Measurements from ENCODE around the gene PAK1IP1.
"Not testable (repeated sequence)": the region's sequence is repeated elsewhere in the genome, so short reads cannot be mapped to it uniquely, and the experiment has no call there.

Gene PAK1IP1

GRCh38 chr6:10692965-10693538 is 1.7 kb upstream of the PAK1IP1 start:
- DNase-seq (ENCODE audit: low read depth): no peak

DNA sequence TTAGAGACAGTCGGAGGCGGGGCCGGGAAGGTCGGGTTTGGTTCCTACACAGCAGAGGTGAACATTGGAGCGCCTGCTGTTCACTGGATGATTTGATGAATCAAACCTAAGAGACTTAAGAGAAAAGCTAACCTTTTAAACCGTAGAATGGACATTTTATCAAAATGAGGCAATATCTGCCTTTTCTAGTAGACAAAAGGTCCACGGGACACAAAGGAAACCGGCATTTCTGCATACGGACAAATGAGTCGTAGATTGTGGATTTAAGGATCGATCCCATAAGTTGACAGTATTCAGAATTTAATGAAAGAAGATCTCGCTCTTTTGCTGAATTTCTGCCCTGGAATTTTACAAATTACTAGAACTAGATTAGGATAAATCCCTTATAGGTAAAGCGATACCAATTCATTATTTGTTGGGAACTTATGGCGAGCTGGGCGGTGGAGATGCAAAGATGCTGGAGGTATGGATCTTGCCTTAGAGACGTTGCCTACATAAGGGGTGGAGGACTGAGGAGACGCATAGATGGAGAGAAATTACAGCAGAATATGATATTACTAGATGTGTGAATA is 400 bp downstream of the PAK1IP1 start:
- DNase-seq (ENCODE audit: low read depth): no peak

DNA sequence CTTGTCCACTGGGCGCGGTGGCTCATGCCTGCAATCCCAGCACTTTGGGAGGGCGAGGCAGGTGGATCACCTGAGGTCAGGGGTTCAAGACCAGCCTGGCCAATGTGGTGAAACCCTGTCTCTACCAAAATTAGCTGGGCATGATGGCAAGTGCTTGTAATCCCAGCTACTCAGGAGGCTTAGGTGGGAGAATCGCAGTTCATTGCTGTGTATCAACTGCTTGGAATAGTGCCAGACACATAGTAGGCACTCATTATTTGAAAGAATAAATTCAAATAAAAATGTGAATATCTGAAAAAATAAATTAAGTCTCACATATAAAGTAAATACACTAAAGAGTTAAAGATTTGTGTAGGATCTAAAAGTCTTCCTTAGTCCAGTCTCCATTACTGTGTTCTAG is 1.9 kb downstream of the PAK1IP1 start:
- DNase-seq (ENCODE audit: low read depth): no peak

DNA sequence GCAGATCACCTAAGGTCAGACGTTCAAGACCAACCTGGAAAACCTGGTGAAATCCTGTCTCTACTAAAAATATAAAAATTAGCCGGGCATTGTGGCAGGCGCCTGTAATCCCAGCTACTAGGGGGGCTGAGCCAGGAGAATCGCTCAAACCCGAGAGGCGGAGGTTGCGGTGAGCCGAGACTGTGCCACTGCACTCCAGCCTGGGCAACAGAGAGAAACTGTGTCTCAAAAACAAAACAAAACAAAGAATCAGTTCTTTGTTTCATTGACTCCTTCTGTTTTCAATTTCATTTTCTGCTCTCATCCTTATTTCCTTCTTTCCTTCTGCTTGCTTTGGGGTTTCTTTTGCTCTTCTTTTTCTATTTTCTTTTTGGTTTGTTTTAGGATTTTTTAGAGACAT is 19.2 kb downstream of the PAK1IP1 start:
- DNase-seq (ENCODE audit: low read depth): no peak

- DNase-seq (ENCODE audit: low read depth): no peak
Observed at GRCh38 chr6:10719296-10719963, 24.7 kb downstream of the PAK1IP1 start.

DNA sequence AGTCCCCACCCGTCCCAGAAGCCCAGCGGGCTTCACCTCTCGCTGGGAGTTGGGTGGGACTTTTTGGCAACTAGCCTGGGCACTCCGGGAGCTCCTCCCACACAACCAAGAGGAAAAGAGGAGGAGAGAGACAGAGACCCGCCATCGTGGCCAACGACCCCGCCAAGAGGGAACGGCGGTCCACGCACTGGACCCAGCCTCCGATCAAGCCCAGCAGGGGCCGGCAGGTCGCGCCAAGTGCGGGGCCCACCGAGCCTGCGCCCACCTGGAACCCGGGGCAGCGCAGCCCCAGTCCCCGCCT is 25.1 kb downstream of the PAK1IP1 start:
- no peak for DNase-seq (ENCODE audit: low read depth)

GRCh38 chr6:10720265-10720959 is 25.6 kb downstream of the PAK1IP1 start:
- DNase-seq (ENCODE audit: low read depth): peak; percentile 42

DNA sequence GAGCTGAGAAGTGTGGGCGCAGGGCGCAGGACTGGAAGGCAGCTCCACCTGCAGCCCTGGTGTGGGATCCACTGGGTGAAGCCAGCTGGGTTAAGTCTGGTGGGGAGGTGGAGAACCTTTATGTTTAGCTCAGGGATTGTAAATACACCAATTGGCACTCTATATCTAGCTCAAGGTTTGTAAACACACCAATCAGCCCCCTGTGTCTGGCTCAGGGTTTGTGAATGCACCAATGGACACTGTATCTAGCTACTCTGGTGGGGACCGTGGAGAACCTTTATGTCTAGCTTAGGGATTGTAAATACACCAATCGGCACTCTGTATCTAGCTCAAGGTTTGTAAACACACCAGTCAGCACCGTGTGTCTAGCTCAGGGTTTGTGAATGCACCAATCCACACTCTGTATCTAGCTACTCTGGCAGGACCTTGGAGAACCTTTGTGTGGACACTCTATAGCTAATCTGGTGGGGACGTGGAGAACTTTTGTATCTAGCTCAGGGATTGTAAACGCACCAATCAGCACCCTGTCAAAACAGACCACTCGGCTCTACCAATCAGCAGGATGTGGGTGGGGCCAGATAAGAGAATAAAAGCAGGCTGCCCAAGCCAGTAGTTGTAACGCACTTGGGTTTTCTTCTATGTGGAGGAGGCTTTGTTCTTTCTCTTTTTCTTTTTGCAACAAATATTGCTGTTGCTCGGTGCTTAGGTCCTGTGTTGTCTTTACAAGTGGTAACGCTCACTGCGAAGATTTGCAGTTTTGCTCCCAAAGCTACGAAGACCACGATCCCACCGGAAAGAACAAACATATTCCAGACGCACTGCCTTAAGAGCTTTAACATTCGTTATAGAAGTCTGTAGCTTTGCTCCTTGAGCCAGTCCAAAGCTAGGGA is 26.4 kb downstream of the PAK1IP1 start:
- DNase-seq (ENCODE audit: low read depth): not testable (repeated sequence)

GRCh38 chr6:10721850-10722569 is 27.2 kb downstream of the PAK1IP1 start:
- no peak for DNase-seq (ENCODE audit: low read depth)

- DNase-seq (ENCODE audit: low read depth): no peak
Observed at GRCh38 chr6:10722570-10722819, 27.7 kb downstream of the PAK1IP1 start.

- DNase-seq (ENCODE audit: low read depth): peak; percentile 65
Observed at GRCh38 chr6:10722820-10723566, 28.2 kb downstream of the PAK1IP1 start, which contains the start of gene TMEM14C. Gene TMEM14C, plus strand, starts transcription at chr6:10723070. Its CDS starts 1,544 bp downstream, at chr6:10724614.

GRCh38 chr6:10723567-10723881 is 28.8 kb downstream of the PAK1IP1 start:
- DNase-seq (ENCODE audit: low read depth): no peak

DNA sequence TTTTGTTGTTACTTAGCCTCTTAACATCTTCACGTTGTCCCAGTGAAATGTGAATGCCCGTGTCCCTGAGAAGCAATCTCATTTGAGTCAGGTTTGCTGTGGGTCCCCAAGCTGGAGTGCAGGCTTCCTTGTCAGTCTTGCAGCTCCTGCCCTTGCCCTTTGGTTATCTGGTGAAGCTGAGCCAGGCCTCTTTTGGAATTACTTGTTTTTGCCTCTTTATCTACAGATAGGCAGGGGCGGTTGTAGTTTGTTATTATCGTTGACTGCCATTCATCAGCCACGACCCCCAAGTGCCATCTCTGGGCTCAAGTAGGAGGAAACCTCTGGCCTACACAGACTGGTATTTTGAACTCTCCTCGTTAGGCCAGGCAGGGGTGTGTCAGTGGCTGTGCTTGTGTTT is 30.3 kb downstream of the PAK1IP1 start:
- no peak for DNase-seq (ENCODE audit: low read depth)

DNA sequence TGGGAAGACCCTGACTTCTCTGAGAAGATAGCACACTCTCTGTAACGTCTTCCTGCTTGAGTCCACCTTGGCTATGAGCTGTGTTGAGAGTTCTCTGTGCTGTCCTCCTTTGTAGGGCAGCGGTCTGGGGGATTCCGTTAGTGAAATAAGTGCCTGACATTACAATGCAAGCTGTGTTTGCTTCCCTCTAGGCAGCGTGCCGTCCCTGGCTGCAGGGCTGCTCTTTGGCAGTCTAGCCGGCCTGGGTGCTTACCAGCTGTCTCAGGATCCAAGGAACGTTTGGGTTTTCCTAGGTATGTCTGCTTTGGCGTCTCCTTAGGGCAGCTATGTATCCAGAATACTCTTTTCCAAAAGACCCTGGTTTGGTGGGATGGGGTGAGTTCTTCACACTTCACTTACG is 30.9 kb downstream of the PAK1IP1 start:
- DNase-seq (ENCODE audit: low read depth): no peak

- no peak for DNase-seq (ENCODE audit: low read depth)
Observed at GRCh38 chr6:10730254-10730653, 35.5 kb downstream of the PAK1IP1 start.

GRCh38 chr6:10733151-10733715 is 38.5 kb downstream of the PAK1IP1 start:
- no peak for DNase-seq (ENCODE audit: low read depth)

- no peak for DNase-seq (ENCODE audit: low read depth)
Observed at GRCh38 chr6:10733863-10734262, 39.1 kb downstream of the PAK1IP1 start.

DNA sequence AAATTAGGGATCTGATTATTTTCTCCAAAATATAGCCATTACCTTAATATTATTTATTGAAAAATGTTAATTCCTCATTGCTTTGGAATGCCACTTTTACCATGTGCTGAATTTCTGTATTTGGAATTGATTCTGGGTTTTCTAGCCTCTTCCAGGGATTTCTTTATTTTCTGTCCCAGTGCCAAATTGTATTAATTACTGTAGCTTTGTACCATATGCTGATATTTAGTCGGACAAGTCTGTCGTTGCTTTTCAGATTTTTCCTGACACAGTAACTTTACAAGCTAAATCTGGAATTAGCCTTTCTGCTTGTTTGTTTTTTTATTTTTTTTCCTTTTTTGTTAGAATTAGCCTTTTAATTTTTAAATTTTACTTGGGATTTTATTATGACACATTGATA is 42.0 kb downstream of the PAK1IP1 start:
- no peak for DNase-seq (ENCODE audit: low read depth)

- DNase-seq (ENCODE audit: low read depth): no peak
Observed at GRCh38 chr6:10740061-10740460, 45.3 kb downstream of the PAK1IP1 start.

DNA sequence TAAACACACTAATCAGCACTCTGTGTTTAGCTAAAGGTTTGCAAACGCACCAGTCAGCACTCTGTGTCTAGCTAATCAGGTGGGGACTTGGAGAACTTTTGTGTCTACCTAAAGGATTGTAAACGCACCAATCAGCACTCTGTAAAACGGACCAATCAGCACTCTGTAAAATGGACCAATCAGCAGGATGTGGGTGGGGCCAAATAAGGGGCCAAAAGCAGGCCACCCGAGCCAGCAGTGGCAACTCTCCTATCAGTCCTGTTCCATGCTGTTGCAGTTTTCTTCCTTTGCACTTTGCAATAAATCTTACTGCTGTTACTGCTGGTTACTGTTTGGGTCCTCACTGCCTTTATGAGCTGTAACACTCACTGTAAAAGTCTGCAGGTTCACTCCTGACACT is 46.9 kb downstream of the PAK1IP1 start:
- not testable (repeated sequence) for DNase-seq (ENCODE audit: low read depth)

- no peak for DNase-seq (ENCODE audit: low read depth)
Observed at GRCh38 chr6:10742251-10742650, 47.5 kb downstream of the PAK1IP1 start.
